OCI-LY7 (cell line): ENCODE data around the gene TOP2B. TPM values are rescaled to one million over a fixed set of nuclear protein-coding genes. Genes with fewer than 3 reads are reported as not detected.

Experiments
- BruUV-seq: library from RNA; stranded (reverse); fragments of 400-500 nt; replicated peaks from 2 replicates; lab custom pipeline; 2021; lab: Mats Ljungman, UMichigan
- CTCF ChIA-PET: fragments of 300-600 bp; sonication (Branson Sonifier 250); formaldehyde crosslinking; loops from one replicate; lab custom pipeline; 2022; ENCODE audit warnings: antibody characterized with exemption; ENCODE audit not compliant: unreplicated experiment; lab: Charles Lee
- POLR2A ChIA-PET: fragments of 300-600 bp; sonication (Branson Sonifier 250); formaldehyde crosslinking; loops from one replicate; lab custom pipeline; 2022; ENCODE audit warnings: antibody characterized with exemption; lab: Charles Lee
- DNase-seq: peaks from one replicate; pipeline ENCODE4 v3.0.0-alpha.2; 2015; ENCODE audit warnings: low spot score
- H2AFZ ChIP-seq: fragments of 200-600 bp; sonication (generic), shearing (Covaris generic); 2 replicates; pipeline ENCODE4 v1.6.1; 2014; ENCODE audit warnings: mild to moderate bottlenecking, antibody characterized with exemption, low read length, moderate library complexity
- H3K27ac ChIP-seq: fragments of 200-600 bp; sonication (generic); 2 replicates; pipeline ENCODE4 v1.5.1; 2014; ENCODE audit warnings: mixed run types, low read depth, mild to moderate bottlenecking, moderate library complexity, low read length, inconsistent platforms; ENCODE audit not compliant: poor library complexity, severe bottlenecking
- H3K36me3 ChIP-seq: fragments of 200-600 bp; sonication (generic); 2 replicates; pipeline ENCODE4 v1.6.1; 2014; ENCODE audit warnings: mild to moderate bottlenecking, antibody characterized with exemption, low read length, moderate library complexity, mixed read lengths; ENCODE audit not compliant: insufficient read depth
- H3K4me1 ChIP-seq: fragments of 200-600 bp; sonication (generic); 2 replicates; pipeline ENCODE4 v1.5.1; 2014; ENCODE audit warnings: mild to moderate bottlenecking, low read length; ENCODE audit not compliant: insufficient read depth, poor library complexity, severe bottlenecking
- H3K4me2 ChIP-seq: fragments of 200-600 bp; sonication (generic); 2 replicates; pipeline ENCODE4 v1.6.1; 2014; ENCODE audit warnings: mild to moderate bottlenecking, low read length
- H3K4me3 ChIP-seq: fragments of 200-600 bp; sonication (generic); 2 replicates; pipeline ENCODE4 v1.5.1; 2014; ENCODE audit warnings: mild to moderate bottlenecking, low read depth, low read length; ENCODE audit not compliant: poor library complexity, severe bottlenecking
- H3K79me2 ChIP-seq: fragments of 200-600 bp; sonication (generic); 2 replicates; pipeline ENCODE4 v1.6.1; 2016; ENCODE audit warnings: low read depth, mild to moderate bottlenecking, low read length, moderate library complexity, mixed read lengths; ENCODE audit not compliant: insufficient read depth
- H3K9me2 ChIP-seq: fragments of 200-600 bp; sonication (generic); 2 replicates; pipeline ENCODE4 v1.6.1; 2016; ENCODE audit warnings: mild to moderate bottlenecking, low read length, mixed read lengths; ENCODE audit not compliant: insufficient read depth
- H3K9me3 ChIP-seq: fragments of 200-600 bp; sonication (generic); 2 replicates; pipeline ENCODE4 v1.6.1; 2014; ENCODE audit warnings: mild to moderate bottlenecking, mixed run types, low read length, mixed read lengths
- H4K20me1 ChIP-seq: fragments of 200-600 bp; sonication (generic); 2 replicates; pipeline ENCODE4 v1.6.1; 2014; ENCODE audit warnings: mild to moderate bottlenecking, antibody characterized with exemption, low read length, moderate library complexity, mixed read lengths; ENCODE audit not compliant: insufficient read depth
- EZH2phosphoT487 ChIP-seq: fragments of 200-600 bp; sonication (generic); IDR thresholded peaks from 2 replicates; pipeline ENCODE4 v1.6.1; 2018; ENCODE audit warnings: low read depth, borderline replicate concordance, mild to moderate bottlenecking, mixed run types, antibody characterized with exemption, low read length, moderate library complexity, mixed read lengths
- intact Hi-C: fragments of 100-400 bp; cut with micrococcal nuclease; formaldehyde crosslinking; loops from one replicate; pipeline ENCODE4 v1.10.0; 2022; ENCODE audit not compliant: unreplicated experiment
- total RNA-seq, 2 experiments: library from RNA; depleted of rRNA in 1 of 2; stranded (reverse); fragments of >200 nt in 1 of 2; shearing (Covaris generic) in 1 of 2; gene quantifications; 2 replicates each; pipeline ENCODE4 v1.2.3, GENCODE V29; 2014 to 2022
- TF ChIP-seq, protein P1 (sequence below): fragments of 200-600 bp; sonication (generic); conservative IDR thresholded peaks from 2 replicates; pipeline ENCODE4 v1.5.1; 2014; ENCODE audit warnings: mild to moderate bottlenecking, antibody characterized with exemption, low read length, moderate library complexity, mixed read lengths

The TOP2B gene
- total RNA-seq, 2 experiments from 2014 or later, result 162 to 264 TPM

DNA sequence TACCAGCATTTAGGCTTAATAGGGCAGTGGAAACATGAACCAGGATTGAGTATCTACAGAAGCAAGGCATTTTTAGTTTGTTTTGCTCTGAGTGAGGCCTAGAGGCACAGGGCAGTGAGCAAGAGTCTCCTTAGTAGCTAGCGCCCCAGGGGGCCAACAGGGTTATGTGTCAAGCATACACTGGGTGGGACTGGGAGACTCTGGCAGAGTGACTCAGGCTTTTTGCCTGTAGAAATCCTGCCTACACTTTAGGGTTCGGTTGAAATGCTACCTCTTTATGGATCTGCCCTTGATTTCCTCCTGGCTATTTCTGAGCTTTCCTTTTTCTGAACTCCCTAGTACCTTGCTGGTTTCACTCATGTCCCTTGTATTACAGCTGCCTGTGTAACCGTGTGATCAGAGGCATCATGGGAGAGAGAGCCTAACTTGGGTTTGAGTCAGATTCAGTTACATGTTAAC is 72.2 kb downstream of the TOP2B start:
- H3K27ac ChIP-seq, result no peak overlapping the region
- H3K9me2 ChIP-seq, result no peaks in the 10 kb centered on the region
- no peaks in the 10 kb centered on the region for H3K4me1 ChIP-seq
- H3K36me3 ChIP-seq, result peaks cover 27% of the 10 kb centered on the region
- no peak overlapping the region for H2AFZ ChIP-seq
- H3K4me3 ChIP-seq, result no peak overlapping the region
- peaks cover 6% of the 10 kb centered on the region; the same call in 1 of the 2 replicates for H4K20me1 ChIP-seq
- POLR2A ChIA-PET, result no interaction called here
- CTCF ChIA-PET, result interaction anchor here (0.6 to 1.1 kb wide), 2 partner anchors 8 to 12 kb away, joined by 3 to 5 read pairs; no protein-coding TSS in a partner anchor
- H3K79me2 ChIP-seq, result no peaks in the 10 kb centered on the region
- TF ChIP-seq, protein P1, sequence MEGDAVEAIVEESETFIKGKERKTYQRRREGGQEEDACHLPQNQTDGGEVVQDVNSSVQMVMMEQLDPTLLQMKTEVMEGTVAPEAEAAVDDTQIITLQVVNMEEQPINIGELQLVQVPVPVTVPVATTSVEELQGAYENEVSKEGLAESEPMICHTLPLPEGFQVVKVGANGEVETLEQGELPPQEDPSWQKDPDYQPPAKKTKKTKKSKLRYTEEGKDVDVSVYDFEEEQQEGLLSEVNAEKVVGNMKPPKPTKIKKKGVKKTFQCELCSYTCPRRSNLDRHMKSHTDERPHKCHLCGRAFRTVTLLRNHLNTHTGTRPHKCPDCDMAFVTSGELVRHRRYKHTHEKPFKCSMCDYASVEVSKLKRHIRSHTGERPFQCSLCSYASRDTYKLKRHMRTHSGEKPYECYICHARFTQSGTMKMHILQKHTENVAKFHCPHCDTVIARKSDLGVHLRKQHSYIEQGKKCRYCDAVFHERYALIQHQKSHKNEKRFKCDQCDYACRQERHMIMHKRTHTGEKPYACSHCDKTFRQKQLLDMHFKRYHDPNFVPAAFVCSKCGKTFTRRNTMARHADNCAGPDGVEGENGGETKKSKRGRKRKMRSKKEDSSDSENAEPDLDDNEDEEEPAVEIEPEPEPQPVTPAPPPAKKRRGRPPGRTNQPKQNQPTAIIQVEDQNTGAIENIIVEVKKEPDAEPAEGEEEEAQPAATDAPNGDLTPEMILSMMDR, result peak; percentile 19; the same call in 1 of the 2 replicates
- no peak for TF ChIP-seq EZH2phosphoT487
- no peak overlapping the region for H3K4me2 ChIP-seq
- H3K9me3 ChIP-seq, result no peaks in the 10 kb centered on the region
- DNase-seq, result peak; percentile 19
- intact Hi-C loops, result no loop called here
- no TSS peak for BruUV-seq

DNA sequence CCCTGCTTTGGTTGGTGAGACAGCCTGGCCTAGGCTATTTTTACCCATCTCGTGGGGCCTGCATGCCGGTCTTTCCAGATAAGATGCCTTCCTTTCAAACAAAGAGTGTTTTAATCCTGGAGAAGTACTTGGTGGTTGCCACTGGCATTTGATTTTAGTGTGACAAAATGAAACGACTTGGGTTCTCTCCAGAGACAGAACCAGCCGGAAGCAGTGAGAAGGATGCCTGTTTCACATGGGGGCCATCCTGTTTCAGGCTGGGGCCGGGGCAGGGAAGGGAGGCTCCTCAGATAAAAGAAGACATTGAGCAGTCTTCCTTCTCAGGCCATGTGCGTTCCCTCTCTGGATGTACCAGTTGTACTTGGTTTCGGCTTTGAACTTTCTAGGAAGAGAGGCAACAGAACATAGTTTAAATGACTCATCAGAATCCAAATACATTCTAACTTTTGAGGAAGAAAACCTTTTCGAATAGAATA is 74.9 kb downstream of the TOP2B start:
- ChIA-PET POLR2A (interaction anchor here (2.1 kb wide), 1 partner anchor 17 kb away, joined by 5 read pairs; no protein-coding TSS in a partner anchor), CTCF (no interaction called here)
- Histone ChIP-seq H3K4me1 (no peaks in the 10 kb centered on the region), H3K36me3 (no peaks in the 10 kb centered on the region; the same call in 1 of the 2 replicates), H3K4me3 (no peak overlapping the region), H3K9me2 (no peaks in the 10 kb centered on the region), H3K4me2 (no peak overlapping the region), H2AFZ (no peak overlapping the region), H3K9me3 (no peaks in the 10 kb centered on the region), H4K20me1 (peaks cover 6% of the 10 kb centered on the region; the same call in 1 of the 2 replicates), H3K27ac (no peak overlapping the region), H3K79me2 (no peaks in the 10 kb centered on the region)
- TF ChIP-seq EZH2phosphoT487, result no peak
- no TSS peak for BruUV-seq
- intact Hi-C loops, result no loop called here
- DNase-seq, result no peak

DNA sequence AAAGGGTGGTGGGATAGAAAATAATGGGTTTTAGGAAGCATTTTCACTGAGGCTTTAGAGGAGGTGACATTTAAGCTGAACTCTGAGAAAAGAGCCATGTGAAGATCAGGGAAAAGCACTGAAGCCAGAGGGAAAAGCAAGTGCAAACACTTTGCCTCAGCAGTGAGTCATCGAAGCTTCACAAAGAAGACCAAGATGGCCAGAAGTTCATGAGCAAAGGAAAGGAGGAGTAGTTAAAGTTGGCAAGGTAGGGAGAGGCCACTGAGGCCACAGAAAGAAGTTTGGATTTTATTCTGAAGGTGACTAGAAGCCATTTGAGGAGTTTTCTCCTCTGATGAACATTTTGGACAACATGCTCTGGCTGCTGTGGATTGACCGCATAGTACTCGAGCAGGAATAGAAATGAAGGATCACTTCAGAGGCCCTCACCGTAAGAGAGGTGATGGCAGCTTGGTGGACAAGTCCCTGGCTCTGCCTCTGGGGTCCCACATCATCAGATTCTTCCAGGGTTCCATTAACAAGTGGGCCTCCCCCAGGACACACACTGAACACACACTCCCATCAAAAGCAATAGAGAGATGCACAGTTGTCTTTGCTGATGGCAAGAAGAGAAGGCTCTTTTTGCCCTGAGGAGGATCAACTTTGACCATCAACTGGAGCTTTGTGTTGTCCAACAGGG is 75.5 kb downstream of the TOP2B start:
- DNase-seq, result no peak
- ChIA-PET POLR2A (interaction anchor here (0.5 kb wide), 1 partner anchor 28 kb away, joined by 3 read pairs; no protein-coding TSS in a partner anchor), CTCF (no interaction called here)
- H4K20me1 ChIP-seq, result peaks cover 6% of the 10 kb centered on the region; the same call in 1 of the 2 replicates
- no peak overlapping the region for H3K4me3 ChIP-seq
- no peak overlapping the region for H3K27ac ChIP-seq
- no peak overlapping the region for H3K4me2 ChIP-seq
- no TSS peak for BruUV-seq
- H3K9me2 ChIP-seq, result no peaks in the 10 kb centered on the region
- intact Hi-C loops, result no loop called here
- no peaks in the 10 kb centered on the region for H3K4me1 ChIP-seq
- no peak for TF ChIP-seq EZH2phosphoT487
- no peaks in the 10 kb centered on the region; the same call in 1 of the 2 replicates for H3K36me3 ChIP-seq
- H2AFZ ChIP-seq, result no peak overlapping the region
- H3K9me3 ChIP-seq, result no peaks in the 10 kb centered on the region
- H3K79me2 ChIP-seq, result no peaks in the 10 kb centered on the region
